ENCODE results near the gene UBE3C. TPM values are rescaled to one million over a fixed set of nuclear protein-coding genes. Genes with fewer than 3 reads are reported as not detected.

UBE3C gene
- total and polyA plus RNA-seq, 2 of the 13 experiments (the other 11 are each of a cell fraction or from before 2014, with no cell fraction given), result 27.0 to 48.2 TPM

DNA sequence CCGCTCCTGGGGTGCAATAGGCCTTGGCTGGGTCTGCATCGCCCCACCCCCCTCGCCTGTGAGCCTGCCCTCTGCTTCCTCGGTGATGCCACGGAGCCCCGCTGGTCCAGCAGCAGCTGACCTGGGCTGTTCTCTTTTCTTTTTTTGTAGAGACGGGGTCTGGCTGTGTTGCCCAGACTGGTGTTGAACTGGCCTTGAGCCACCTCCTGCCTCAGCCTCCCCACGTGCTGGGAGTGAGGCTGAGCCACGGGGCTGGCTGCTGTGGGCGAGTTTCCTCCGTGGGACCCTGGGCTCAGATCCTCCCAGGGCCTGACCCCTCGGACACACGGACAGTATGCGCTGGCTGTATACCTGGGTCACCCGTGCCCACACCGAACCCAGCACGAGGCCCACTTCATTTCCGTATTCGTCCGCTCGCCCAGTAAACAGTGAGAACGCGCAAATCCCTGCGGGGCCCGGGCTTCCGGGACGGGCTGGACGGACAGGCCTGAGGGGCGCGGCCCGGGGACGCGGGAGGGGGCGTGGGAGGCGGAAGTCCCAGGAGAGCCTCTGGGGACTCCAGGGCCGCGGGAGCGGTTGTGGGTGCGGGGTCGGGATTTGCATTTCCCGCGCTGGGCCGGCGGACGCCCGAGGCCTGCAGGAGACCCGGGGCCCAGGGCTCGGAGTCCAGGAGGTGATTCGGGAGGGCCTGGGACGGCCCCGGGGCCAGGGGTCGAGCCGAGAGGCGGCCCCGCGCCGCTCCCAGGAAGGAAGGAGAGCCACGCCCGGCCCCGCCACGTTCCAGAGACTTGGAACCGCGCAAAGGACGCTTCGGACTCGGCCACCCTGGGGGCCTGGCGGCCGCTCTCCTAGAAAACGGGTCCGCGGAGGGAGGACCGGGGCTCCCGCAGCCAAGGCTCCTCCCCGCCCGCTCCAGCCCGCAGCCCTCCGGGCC, 140.3 kb downstream of the UBE3C start (continued):
- TF ChIP-seq JUN (CRISPR knock-in tag; IDR thresholded peaks at IDR 0.05) (no peak), TAF1 (CRISPR knock-in tag; IDR thresholded peaks at IDR 0.05) (peak; percentile 34; the same call in 1 of the 2 replicates), ZNF292 (CRISPR knock-in tag; IDR thresholded peaks at IDR 0.05; ENCODE audit: borderline replicate concordance, low read depth) (no peak), KDM4B (CRISPR knock-in tag; IDR thresholded peaks at IDR 0.05) (no peak), XBP1 (CRISPR knock-in tag; IDR thresholded peaks at IDR 0.05) (no peak), ZC3H4 (CRISPR knock-in tag; IDR thresholded peaks at IDR 0.05; ENCODE audit: borderline replicate concordance) (no peak), GABPB1 (CRISPR knock-in tag; IDR thresholded peaks at IDR 0.05) (peak; percentile 82), ZNF558 (CRISPR knock-in tag; IDR thresholded peaks at IDR 0.05; ENCODE audit: borderline replicate concordance) (peak; percentile 27; the same call in 1 of the 2 replicates), TOE1 (CRISPR knock-in tag; IDR thresholded peaks at IDR 0.05) (no peak), ZNF326 (CRISPR knock-in tag; IDR thresholded peaks at IDR 0.05; ENCODE audit: borderline replicate concordance) (no peak), ZNF7 (CRISPR knock-in tag; IDR thresholded peaks at IDR 0.05) (no peak), KAT2B (IDR thresholded peaks at IDR 0.05; ENCODE audit: borderline replicate concordance, low read depth, low read length) (no peak), SIN3B (IDR thresholded peaks at IDR 0.05; ENCODE audit: low read length) (no peak), SP2 (CRISPR knock-in tag; IDR thresholded peaks at IDR 0.05) (no peak), FOSL2 (CRISPR knock-in tag; IDR thresholded peaks at IDR 0.05) (no peak), MTF1 (CRISPR knock-in tag; IDR thresholded peaks at IDR 0.05) (no peak), MAZ (IDR thresholded peaks at IDR 0.05; ENCODE audit: borderline replicate concordance, low read depth, low read length) (no peak), MAZ (CRISPR knock-in tag; IDR thresholded peaks at IDR 0.05; ENCODE audit: low read depth) (no peak), ZBTB38 (CRISPR knock-in tag; IDR thresholded peaks at IDR 0.05) (no peak; the same call in 1 of the 2 replicates), ZNF777 (CRISPR knock-in tag; IDR thresholded peaks at IDR 0.05) (peak; percentile 53; the same call in 1 of the 2 replicates), MATR3 (CRISPR knock-in tag; IDR thresholded peaks at IDR 0.05) (no peak), ZMYM2 (CRISPR knock-in tag; IDR thresholded peaks at IDR 0.05) (no peak), ZNF207 (IDR thresholded peaks at IDR 0.05; ENCODE audit: borderline replicate concordance) (no peak), ZNF790 (CRISPR knock-in tag; IDR thresholded peaks at IDR 0.05; ENCODE audit: borderline replicate concordance) (no peak), DR1 (CRISPR knock-in tag; IDR thresholded peaks at IDR 0.05) (no peak), ZSCAN20 (CRISPR knock-in tag; IDR thresholded peaks at IDR 0.05; ENCODE audit: borderline replicate concordance) (no peak)
- TF ChIP-seq, protein P1, sequence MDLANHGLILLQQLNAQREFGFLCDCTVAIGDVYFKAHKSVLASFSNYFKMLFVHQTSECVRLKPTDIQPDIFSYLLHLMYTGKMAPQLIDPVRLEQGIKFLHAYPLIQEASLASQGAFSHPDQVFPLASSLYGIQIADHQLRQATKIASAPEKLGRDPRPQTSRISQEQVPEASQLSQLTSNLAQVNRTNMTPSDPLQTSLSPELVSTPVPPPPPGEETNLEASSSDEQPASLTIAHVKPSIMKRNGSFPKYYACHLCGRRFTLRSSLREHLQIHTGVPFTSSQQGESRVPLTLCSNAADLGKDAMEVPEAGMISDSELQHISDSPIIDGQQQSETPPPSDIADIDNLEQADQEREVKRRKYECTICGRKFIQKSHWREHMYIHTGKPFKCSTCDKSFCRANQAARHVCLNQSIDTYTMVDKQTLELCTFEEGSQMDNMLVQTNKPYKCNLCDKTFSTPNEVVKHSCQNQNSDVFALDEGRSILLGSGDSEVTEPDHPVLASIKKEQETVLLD (CRISPR knock-in tag; IDR thresholded peaks at IDR 0.05; ENCODE audit: low read depth), result no peak
- TF ChIP-seq, protein P2, sequence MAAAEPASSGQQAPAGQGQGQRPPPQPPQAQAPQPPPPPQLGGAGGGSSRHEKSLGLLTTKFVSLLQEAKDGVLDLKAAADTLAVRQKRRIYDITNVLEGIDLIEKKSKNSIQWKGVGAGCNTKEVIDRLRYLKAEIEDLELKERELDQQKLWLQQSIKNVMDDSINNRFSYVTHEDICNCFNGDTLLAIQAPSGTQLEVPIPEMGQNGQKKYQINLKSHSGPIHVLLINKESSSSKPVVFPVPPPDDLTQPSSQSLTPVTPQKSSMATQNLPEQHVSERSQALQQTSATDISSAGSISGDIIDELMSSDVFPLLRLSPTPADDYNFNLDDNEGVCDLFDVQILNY (CRISPR knock-in tag; conservative IDR thresholded peaks at IDR 0.05), result no peak
- TF ChIP-seq, protein P3, sequence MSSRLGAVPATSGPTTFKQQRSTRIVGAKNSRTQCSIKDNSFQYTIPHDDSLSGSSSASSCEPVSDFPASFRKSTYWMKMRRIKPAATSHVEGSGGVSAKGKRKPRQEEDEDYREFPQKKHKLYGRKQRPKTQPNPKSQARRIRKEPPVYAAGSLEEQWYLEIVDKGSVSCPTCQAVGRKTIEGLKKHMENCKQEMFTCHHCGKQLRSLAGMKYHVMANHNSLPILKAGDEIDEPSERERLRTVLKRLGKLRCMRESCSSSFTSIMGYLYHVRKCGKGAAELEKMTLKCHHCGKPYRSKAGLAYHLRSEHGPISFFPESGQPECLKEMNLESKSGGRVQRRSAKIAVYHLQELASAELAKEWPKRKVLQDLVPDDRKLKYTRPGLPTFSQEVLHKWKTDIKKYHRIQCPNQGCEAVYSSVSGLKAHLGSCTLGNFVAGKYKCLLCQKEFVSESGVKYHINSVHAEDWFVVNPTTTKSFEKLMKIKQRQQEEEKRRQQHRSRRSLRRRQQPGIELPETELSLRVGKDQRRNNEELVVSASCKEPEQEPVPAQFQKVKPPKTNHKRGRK (CRISPR knock-in tag; IDR thresholded peaks at IDR 0.05), result no peak

Data from HepG2 (cell line).